HepG2 (cell line): Measurements from ENCODE around the gene ZFP36L2. TPM values are rescaled to one million over a fixed set of nuclear protein-coding genes. Genes with fewer than 3 reads are reported as not detected.

ENCODE experiments used
- GFI1 ChIP-seq: sonication (generic); formaldehyde crosslinking; IDR thresholded peaks from 2 replicates; pipeline ENCODE4 v1.5.0; 2020; ENCODE audit warnings: missing genetic modification reagents, mild to moderate bottlenecking, borderline replicate concordance
- HDAC2 ChIP-seq: sonication (generic); formaldehyde crosslinking; IDR thresholded peaks from 2 replicates; pipeline ENCODE4 v1.4.0; 2020; ENCODE audit warnings: missing genetic modification reagents
- RAD51 ChIP-seq: fragments of 450-650 bp; IDR thresholded peaks from 2 replicates; pipeline ENCODE4 v1.6.1; 2016; ENCODE audit warnings: borderline replicate concordance
- RBAK ChIP-seq: sonication (generic); formaldehyde crosslinking; IDR thresholded peaks from 2 replicates; pipeline ENCODE4 v1.5.1; 2020; ENCODE audit warnings: mild to moderate bottlenecking, missing genetic modification reagents
- SRSF9 ChIP-seq: fragments of 200-400 bp; formaldehyde crosslinking; IDR thresholded peaks from 2 replicates; pipeline ENCODE4 v1.6.1; 2018; ENCODE audit warnings: borderline replicate concordance, mild to moderate bottlenecking, low read depth, low read length; ENCODE audit not compliant: insufficient read depth, poor library complexity, severe bottlenecking
- TBP ChIP-seq: sonication (generic); formaldehyde crosslinking; IDR thresholded peaks from 2 replicates; pipeline ENCODE4 v1.5.0; 2020; ENCODE audit warnings: missing genetic modification reagents
- ZBTB7B ChIP-seq: sonication (generic); formaldehyde crosslinking; IDR thresholded peaks from 2 replicates; pipeline ENCODE4 v1.4.0; 2020; ENCODE audit warnings: missing genetic modification reagents
- ZNF547 ChIP-seq: sonication (generic); formaldehyde crosslinking; IDR thresholded peaks from 2 replicates; pipeline ENCODE4 v1.5.1; 2020; ENCODE audit warnings: mild to moderate bottlenecking, missing genetic modification reagents
- ZNF777 ChIP-seq: sonication (generic); formaldehyde crosslinking; IDR thresholded peaks from 2 replicates; pipeline ENCODE4 v1.4.0; 2020; ENCODE audit warnings: missing genetic modification reagents
- polyA plus RNA-seq, 8 experiments: library from polyadenylated mRNA; depleted of rRNA in 3 of 8; stranded (reverse) in 7 of 8; unstranded in 1 of 8; fragments of >200 nt; fragmentation: Illumina TruSeq in 4 of 8; extraction: Trizol in 4 of 8; gene quantifications; 2 replicates each; pipeline versions ENCODE4 v1.2.1 to v1.2.3, GENCODE V29; 2011 to 2016; ENCODE audit warnings: low read depth in 4 of 8, missing spikeins in 1 of 8, mixed read lengths in 1 of 8; ENCODE audit not compliant: insufficient read depth in 1 of 8
- total RNA-seq, 5 experiments: library from RNA; depleted of rRNA; stranded (reverse); fragments of >200 nt; fragmentation: Illumina TruSeq; extraction: Trizol; gene quantifications; 2 replicates each; pipeline ENCODE4 v1.2.3, GENCODE V29; 2016; ENCODE audit warnings: low read depth in 1 of 5
- TF ChIP-seq, protein P1 (sequence below): sonication (generic); formaldehyde crosslinking; IDR thresholded peaks from 2 replicates; pipeline ENCODE4 v1.9.0; 2021; ENCODE audit warnings: missing genetic modification reagents, borderline replicate concordance
- TF ChIP-seq, protein P2 (sequence below): sonication (generic); formaldehyde crosslinking; conservative IDR thresholded peaks from 2 replicates; pipeline ENCODE4 v1.8.0; 2022; ENCODE audit warnings: mild to moderate bottlenecking, moderate library complexity, missing genetic modification reagents
- TF ChIP-seq, protein P3 (sequence below): IDR thresholded peaks from 2 replicates; pipeline ENCODE4 v1.6.1; 2016; ENCODE audit warnings: mild to moderate bottlenecking, missing biosample characterization, missing genetic modification reagents
- TF ChIP-seq, protein P4 (sequence below): IDR thresholded peaks from 2 replicates; pipeline ENCODE4 v1.6.1; 2016; ENCODE audit warnings: missing compliant biosample characterization, missing genetic modification reagents, borderline replicate concordance

The ZFP36L2 gene
- total and polyA plus RNA-seq, 2 of the 13 experiments (the other 11 are each of a cell fraction or from before 2014, with no cell fraction given): 11.2 to 21.8 TPM

DNA sequence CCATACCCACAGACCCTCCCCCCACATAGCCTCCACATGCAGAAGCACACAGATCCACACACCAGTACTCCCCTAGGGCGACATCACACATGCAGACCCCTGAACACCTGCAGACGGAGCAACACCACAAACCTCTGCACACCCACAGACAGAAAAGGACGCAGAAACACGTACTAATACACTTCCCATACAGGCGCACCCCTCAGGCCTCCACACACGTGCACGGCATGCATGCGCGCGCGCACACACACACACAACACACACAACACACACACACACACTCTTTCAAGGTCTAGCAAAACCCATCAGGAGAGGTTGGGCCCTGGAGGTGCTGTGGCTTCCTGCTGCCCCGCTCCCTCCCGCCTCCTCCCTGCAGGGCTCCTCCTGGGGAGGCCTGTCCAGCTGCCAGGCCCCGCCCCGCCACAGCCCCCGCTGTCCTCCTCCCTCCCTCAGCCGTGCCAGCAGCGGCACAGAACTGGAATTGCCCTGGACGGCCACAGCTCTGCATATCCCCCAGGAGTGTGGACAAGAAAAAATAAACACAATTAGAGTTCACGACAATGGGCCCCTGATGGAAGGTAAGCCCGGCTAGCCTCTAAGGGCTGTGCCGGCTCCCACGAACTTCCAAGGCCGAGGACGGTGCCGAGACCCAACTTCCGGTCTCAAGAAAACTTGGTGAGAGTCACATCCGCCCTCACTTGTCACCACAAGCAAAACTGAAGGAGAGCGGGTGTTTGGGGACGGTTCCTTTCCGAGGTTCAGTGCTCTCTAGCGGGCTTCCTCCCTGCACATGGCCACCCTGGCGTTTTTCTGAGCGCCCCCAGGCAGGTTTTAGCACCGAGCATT lies 6.8 kb downstream of the ZFP36L2 start (continued):
- TF ChIP-seq, protein P1, sequence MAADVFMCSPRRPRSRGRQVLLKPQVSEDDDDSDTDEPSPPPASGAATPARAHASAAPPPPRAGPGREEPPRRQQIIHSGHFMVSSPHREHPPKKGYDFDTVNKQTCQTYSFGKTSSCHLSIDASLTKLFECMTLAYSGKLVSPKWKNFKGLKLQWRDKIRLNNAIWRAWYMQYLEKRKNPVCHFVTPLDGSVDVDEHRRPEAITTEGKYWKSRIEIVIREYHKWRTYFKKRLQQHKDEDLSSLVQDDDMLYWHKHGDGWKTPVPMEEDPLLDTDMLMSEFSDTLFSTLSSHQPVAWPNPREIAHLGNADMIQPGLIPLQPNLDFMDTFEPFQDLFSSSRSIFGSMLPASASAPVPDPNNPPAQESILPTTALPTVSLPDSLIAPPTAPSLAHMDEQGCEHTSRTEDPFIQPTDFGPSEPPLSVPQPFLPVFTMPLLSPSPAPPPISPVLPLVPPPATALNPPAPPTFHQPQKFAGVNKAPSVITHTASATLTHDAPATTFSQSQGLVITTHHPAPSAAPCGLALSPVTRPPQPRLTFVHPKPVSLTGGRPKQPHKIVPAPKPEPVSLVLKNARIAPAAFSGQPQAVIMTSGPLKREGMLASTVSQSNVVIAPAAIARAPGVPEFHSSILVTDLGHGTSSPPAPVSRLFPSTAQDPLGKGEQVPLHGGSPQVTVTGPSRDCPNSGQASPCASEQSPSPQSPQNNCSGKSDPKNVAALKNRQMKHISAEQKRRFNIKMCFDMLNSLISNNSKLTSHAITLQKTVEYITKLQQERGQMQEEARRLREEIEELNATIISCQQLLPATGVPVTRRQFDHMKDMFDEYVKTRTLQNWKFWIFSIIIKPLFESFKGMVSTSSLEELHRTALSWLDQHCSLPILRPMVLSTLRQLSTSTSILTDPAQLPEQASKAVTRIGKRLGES (CRISPR knock-in tag): no peak; the same call in 1 of the 2 replicates
- TF ChIP-seq TBP (no peak), RAD51 (no peak), ZNF547 (peak; percentile 91; the same call in 1 of the 2 replicates), SRSF9 (no peak), HDAC2 (CRISPR knock-in tag) (peak; percentile 75), ZBTB7B (no peak), RBAK (CRISPR knock-in tag) (no peak), ZNF777 (CRISPR knock-in tag) (peak; percentile 41; the same call in 1 of the 2 replicates), GFI1 (peak; percentile 58)
- TF ChIP-seq, protein P2, sequence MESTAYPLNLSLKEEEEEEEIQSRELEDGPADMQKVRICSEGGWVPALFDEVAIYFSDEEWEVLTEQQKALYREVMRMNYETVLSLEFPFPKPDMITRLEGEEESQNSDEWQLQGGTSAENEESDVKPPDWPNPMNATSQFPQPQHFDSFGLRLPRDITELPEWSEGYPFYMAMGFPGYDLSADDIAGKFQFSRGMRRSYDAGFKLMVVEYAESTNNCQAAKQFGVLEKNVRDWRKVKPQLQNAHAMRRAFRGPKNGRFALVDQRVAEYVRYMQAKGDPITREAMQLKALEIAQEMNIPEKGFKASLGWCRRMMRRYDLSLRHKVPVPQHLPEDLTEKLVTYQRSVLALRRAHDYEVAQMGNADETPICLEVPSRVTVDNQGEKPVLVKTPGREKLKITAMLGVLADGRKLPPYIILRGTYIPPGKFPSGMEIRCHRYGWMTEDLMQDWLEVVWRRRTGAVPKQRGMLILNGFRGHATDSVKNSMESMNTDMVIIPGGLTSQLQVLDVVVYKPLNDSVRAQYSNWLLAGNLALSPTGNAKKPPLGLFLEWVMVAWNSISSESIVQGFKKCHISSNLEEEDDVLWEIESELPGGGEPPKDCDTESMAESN (CRISPR knock-in tag): peak; percentile 53
- TF ChIP-seq, protein P3, sequence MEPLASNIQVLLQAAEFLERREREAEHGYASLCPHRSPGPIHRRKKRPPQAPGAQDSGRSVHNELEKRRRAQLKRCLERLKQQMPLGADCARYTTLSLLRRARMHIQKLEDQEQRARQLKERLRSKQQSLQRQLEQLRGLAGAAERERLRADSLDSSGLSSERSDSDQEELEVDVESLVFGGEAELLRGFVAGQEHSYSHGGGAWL (CRISPR knock-in tag): peak; percentile 79; the same call in 1 of the 2 replicates
- TF ChIP-seq, protein P4, sequence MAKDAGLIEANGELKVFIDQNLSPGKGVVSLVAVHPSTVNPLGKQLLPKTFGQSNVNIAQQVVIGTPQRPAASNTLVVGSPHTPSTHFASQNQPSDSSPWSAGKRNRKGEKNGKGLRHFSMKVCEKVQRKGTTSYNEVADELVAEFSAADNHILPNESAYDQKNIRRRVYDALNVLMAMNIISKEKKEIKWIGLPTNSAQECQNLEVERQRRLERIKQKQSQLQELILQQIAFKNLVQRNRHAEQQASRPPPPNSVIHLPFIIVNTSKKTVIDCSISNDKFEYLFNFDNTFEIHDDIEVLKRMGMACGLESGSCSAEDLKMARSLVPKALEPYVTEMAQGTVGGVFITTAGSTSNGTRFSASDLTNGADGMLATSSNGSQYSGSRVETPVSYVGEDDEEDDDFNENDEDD: peak; percentile 19; the same call in 1 of the 2 replicates
